Esophagus squamous epithelium (tissue), 4 donors: ENCODE measurements around the gene TMEM255B.

Experiments
- CTCF ChIP-seq, 6 experiments: fragments of 450-650 bp in 4 of 6; fragments of 200-600 bp in 2 of 6; sonication (generic) in 2 of 6; IDR thresholded peaks; one replicate each; pipeline ENCODE4 v1.5.1; 2016 to 2019; ENCODE audit warnings: antibody characterized with exemption in 6 of 6, mild to moderate bottlenecking in 4 of 6, moderate library complexity in 4 of 6
- POLR2A ChIP-seq, 4 donors: fragments of 450-650 bp; IDR thresholded peaks; one replicate each; pipeline ENCODE4 v1.6.1; 2017; ENCODE audit warnings: antibody characterized with exemption in 4 of 4, mild to moderate bottlenecking in 4 of 4, moderate library complexity in 3 of 4

DNA sequence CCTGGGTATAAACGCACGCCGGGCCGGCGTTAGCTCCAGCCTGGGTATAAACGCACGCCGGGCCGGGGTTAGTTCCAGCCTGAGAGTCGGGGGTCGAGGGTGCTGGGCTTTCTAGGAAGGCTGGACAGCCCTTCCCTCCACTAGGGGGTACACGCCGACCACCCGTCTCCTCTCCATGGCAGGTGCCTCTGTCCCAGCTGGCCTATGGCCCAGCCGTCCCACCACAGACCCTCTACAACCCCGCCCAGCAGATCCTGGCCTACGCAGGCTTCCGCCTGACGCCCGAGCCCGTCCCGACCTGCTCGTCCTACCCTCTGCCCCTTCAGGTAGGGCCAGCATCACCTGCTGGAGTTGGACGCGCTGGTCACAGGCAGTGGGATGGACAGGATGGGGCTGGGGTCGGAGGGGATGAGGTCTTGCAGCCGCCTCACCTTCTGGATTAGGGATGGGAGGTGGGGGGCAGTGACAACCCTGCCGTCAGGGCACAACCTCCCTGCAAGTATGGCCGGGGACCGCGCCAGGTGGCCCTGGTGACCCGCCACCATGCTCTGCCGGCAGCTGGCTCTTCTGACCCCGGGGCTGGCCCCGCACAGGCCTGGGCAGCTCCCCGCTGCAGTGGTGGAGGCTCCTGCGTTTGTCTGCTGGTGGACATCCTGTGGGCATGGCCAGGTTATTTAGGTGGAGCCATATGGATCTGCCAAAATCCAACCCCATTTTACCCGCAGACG, 45.8 kb downstream of the TMEM255B start:
- TF ChIP-seq POLR2A (IDR thresholded peaks at IDR 0.05) (no peak), CTCF (IDR thresholded peaks at IDR 0.05) (no peak)
